Stimulated activated CD4-positive, alpha-beta T cell treated with anti-CD3 and anti-CD28 coated beads, Interleukin-12 subunit alpha, Interleukin-12 subunit beta, amount 100 ng/mL, for 4 hours (primary cell): ENCODE measurements around the gene FRMD4B.
"Not testable (repeated sequence)": the region's sequence is repeated elsewhere in the genome, so short reads cannot be mapped to it uniquely, and the experiment has no call there.

ENCODE experiments used
- DNase-seq: peaks from one replicate; pipeline ENCODE4 v3.0.0-alpha.2; 2020

The FRMD4B gene

DNA sequence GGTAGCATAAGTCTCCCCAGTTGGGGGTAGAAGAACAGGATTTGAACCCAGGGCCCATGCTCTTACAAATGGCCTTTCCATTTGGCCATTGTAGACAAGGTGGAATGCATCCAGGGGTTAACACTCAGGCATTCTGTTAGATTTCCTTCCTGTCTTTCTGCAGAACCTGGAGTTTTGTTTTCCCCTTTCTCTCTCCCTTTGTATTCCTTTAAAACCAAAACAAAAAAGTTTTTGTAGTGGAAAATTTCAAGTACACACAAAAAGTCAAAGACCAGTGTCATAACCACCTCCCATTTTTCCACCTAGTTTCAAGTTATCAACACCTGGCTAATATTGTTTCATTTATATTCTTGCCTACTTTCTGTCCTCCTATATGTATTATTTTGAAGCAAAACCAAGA is 26.0 kb downstream of the FRMD4B start:
- DNase-seq: no peak

DNA sequence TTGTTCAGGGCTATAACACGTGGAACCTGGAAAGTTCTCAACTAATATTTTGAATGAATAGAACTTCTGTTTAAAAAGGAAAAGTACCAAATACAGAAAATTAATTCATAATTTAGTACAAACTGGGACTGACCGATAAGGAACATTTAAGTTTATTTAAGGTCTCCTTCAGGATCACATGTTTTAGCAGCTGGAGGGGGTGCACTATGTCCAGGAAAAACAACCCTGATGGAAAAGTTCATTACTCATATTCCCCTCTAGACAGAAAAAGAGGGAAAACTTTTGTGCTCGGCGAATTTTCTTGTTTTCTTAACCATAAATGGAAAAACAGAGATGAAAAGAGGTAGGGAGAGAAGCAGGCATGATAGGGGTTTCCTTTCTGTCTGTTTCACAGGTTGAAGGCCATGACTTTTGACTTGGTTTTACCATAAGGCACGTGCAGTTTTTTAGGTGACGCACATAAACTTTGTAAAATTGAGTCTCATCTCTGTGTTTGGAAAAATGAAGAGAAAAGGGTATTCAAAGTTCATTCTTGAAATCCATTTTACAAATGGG is 26.5 kb downstream of the FRMD4B start:
- DNase-seq: no peak

DNA sequence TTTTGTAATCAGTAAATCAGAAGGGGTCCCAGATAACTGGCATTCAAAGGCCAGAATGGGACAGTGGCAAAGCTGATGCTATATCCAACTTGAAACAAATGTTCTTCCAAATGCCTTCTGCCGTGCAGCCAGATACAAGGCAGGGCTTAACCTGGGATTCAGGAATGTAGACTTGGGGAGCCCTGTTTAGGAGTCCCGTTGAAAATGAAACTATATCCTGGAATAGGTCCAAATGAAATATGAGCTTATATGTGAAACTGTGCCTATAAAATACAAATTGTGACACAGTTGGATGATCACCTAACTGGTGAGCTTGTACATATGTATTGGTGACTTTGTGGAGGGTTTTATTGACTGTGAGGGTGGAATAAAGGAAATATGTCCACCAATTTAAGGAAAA is 28.7 kb downstream of the FRMD4B start:
- no peak for DNase-seq

DNA sequence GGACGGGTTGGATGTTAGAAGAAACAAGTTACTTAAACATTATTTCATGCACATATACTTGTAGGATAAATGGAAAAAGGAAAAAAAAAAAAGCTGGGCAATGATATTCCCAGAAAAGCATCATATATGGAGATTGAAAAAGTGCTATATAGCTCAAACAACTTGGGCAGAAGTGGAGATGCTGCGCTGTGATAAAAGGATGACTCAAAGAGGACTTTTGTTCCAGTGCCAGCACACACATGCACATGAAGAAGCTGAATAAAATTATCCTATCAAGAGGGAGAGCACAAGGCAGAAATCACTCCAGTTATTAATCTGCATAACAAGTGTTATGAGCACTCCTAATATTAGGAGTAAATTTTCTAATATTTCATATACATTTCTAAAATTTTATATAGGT is 30.9 kb downstream of the FRMD4B start:
- DNase-seq: no peak

DNA sequence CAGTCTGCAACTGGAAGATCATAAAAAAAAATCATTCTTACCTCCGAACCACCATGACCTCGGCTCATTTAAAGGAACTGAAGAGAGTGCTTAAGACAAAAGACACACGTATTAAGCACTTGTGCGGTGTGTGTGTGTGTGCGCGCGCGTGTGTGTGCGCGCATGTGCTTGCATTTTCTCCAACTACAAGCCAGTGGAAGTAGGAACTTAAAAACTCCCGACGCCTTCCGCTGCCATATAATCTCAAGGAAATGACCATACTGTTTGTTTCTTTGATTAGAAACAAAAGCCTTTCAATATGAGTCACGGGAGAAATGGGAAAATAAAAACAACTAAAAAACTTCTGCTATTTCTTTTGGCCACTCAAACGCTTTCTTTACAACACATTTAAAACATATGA is 32.4 kb downstream of the FRMD4B start:
- no peak for DNase-seq

DNA sequence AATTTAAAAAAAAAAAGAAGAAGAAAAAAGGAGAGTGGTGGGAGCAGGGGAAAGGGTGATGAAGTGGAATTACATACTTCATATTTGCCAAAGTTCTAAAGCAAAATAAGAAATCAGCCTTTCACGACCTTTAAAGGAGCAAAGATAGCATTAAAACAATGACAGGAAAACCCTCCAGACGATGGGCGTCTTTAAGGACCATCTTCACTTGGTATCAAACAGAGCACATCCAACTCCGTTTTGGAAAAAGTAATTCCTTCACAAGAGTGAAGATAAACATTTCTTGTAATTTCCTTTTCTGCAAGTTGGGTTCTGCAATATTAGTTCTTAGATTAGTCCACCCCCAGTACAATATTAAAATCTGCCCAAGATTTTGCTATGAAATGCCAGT is 32.8 kb downstream of the FRMD4B start:
- no peak for DNase-seq

DNA sequence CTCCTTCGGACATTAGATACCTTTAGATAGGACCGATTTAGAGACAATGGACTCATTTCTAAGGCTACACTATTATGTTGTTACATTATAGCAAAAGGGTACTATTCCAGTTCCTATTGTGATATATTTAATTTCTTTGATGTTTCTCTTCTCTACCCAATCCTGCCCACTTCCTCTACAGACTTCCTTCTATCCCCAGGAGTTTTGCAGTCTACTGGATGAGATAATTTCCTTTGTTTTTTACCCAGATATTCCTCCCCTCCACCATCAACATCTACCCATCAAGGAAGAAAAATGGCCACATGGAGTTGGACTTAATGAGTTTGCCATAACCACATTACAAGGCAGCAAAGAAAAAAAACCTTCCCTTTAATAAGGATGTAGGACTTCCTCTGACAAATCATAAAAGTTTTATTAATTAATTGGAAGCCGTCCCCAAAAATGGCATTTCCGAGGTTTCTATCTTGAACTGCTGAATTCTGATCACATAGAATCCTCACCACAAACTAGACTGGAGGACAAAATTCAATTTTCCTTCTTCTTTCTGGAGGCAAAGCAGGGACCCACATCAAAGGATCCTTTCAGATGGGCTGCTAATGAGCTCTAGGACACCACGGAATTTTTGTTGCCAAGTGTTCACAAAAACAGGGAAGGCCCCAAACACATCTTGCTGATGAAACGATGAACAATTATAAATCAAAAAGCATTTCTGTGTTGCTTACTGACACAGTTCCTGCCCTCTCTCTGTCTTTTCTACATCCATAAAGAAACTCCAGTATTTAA is 33.4 kb downstream of the FRMD4B start:
- no peak for DNase-seq

DNA sequence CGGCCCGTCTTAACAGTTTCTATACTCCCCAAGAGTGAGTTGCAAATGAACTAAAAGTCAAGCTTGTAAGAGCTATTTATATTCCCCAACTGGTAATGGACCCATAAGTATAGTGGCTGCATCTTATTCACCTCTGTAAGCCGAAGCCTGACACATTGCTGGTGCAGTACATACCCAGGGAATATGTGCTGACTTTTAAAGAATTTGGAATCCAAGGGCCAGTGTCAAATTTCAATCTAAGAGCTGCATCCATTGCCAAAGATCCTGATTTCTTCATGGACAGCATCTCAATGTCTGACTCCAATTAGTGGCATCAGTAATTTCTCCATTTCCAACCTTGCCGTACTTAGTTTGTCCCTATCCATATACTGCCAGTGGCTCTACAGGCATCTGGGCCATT is 42.0 kb downstream of the FRMD4B start:
- DNase-seq: no peak

DNA sequence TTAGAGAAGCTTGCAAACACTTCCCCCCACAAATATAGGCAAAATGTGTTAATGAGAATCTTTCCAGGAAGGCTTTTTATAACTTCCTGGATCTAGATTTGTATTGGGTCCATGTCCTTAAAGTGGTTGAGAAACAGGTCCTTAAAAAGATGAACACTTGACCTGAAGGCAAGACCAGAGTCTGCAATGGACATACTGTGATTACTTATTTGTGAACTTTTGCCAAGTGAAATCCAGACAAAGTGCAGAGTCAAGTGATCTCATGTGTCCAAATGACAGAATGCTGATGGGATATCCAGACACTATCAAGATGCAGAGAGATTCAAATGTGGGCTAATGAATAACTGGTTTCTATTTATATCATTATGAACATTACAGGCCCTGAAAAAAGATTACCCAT is 43.8 kb downstream of the FRMD4B start:
- DNase-seq: no peak

DNA sequence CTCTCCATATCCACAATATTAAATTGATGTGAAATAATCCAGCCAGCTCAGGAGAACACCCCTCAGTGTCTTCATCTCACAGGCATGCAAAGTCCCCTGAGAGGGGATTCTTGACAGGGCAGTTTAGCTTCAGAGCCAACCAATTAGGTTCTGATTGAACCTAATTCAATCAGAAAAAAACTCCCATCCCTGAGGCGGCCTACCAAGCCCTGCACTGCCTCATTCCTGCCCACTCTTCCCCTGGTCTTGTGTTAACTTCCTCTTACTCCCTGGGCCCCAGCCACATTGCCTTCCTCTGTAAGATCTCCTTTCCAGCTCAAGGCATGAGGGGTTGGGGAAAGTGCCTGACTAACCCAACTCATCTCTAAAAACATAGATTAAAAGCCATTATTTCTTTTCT is 46.1 kb downstream of the FRMD4B start:
- DNase-seq: no peak

DNA sequence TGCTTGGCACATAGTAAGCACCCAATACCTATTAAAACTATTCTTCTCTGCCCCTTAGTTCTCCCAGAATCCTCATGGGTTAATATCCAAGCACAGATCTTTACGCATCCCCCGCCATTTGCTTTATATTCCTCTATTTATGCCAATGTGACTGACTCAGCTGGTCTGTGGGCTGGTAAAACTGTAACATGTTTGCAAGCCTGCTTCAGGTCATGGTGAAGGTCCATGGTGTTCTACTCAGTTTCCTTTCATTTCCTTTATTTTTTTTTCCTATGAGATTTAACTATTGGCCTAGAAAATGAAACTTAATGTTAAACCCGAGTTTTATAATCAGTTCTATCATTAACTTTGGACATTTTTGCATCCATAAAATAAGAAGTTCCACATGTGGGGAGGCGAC is 47.0 kb downstream of the FRMD4B start:
- DNase-seq: no peak

DNA sequence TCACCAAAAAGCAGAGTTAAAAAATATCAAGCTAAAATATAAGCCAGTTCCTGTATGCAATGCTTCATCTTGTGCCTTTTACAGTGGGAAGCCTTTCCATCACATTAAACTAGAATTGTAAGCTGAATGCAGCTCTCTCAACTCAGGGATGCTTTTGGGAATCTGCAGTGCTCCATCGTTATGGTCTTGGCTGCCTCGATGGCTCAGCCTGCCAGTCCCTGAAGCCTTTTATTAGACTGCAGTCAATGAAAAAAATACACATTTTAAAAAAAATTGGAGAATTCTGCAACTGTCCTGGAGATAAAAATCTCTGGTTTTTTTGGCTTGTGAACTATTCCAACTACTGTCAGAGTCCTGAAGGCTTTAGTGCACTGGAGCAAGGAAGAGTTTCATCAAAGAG is 53.0 kb downstream of the FRMD4B start:
- no peak for DNase-seq

DNA sequence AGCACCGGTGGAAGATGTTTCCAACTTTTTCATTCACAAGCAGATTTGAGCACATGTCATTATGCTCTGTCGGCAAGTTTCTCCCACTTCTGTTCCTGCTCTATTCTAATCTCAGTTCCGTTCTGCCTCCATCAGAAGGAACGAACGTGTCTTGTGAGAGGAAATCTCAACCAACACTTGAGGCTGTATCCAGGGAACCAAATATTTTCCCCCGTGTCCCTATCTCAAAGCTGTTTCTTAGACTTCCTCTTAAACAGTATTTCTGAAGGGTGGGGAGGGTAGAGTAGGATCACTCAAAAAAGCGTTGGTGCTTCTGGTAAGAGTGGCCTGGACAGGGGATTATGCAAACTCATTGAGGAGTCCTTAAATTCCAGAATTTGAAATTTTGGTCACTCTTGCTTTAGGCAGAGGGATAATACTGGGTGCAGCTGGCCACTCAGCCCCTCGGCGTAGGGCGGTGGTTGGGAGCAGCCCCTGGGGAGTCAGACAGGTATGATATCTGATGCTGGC is 54.9 kb downstream of the FRMD4B start:
- no peak for DNase-seq

DNA sequence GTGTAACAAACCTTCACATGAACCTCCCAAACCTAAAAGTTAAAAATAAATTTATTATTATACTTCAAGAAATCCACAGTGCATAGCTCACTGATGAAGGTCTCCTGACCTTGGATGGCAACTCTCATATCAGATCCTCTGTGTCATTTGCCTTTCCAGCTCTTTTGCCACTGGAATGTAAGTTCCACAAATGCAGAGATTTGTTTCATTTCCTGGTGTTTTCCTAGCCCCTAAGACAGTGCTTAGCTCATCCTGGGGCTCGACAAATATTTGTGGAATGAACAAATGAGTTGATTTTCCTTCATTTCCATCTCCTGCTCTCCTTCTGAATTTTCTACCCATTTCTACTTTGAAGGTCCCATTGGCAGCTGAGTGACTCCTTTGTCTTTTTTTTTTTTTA is 56.0 kb downstream of the FRMD4B start:
- DNase-seq: no peak

DNA sequence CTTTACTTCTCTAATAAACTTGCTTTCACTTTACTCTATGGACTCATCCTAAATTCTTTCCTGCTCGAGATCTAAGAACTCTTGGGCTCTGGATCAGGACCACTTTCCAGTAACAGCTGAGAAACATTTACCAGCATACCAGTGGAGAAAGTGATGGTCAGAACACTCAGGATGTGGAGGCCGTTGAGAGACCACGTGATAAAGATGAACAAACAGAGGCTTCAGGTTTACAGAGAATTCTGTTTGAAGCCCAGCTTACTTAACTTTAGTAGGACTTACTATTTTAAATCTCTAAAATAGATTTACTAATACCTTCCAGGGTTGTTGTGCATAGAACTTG is 57.0 kb downstream of the FRMD4B start:
- no peak for DNase-seq

DNA sequence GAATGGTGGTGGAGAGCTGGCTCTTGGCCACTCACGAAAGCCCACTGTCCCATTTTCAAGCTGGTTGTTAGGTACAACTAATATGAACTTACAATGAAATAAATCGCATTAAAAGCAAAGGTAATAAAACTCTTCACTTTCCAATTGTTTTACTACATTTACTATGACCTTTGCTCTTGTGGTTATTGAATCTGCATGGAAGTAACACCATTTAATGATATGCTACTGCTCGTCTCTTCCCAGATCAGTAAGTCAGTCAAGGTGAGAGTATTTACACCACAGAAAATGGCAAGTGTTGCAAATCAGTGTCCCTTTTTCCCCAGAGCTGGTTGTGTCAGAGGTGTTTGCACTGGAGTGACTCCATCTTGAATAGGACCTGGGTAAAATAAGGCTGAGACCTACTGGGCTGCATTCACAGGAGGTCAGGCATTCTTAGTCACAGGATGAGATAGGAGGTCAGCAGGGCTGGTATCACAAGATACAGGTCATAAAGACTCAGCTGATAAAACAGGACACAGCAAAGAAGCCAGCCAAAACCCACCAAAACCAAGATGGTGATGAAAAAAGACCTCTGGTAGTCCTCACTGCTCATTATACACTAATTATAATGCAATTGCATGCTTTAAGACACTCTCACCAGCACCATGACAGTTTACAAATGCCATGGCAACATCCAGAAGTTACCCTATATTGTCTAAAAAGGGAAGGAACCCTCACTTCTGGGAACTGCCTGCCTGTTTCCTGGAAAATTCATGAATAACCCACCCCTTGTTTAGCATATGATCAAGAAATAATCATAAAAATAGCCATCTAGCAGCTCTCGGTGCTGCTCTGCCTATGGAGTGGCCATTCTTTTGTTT is 57.6 kb downstream of the FRMD4B start:
- no peak for DNase-seq

DNA sequence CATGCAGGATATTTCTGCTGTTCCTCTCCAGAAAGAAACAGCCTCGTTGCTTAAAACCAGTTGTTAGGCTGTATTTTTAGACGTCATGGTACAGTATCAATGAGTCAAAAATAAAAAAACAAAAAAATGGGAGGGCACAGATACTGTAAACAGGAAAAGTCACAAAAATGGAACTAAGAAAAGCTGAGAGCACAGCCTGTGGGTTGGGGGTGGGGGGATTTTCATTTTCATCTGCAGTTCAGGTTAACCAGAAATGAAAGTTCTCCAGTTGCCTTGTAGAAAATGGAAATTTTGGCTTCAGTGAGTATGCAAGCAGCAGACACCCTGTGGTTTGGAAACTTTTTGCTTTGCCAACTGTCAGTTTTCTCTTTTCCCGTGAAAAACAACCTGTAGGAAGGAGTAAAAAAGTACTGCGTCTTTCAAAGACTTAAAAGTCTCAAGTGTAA is 59.0 kb downstream of the FRMD4B start:
- peak; percentile 37 for DNase-seq

DNA sequence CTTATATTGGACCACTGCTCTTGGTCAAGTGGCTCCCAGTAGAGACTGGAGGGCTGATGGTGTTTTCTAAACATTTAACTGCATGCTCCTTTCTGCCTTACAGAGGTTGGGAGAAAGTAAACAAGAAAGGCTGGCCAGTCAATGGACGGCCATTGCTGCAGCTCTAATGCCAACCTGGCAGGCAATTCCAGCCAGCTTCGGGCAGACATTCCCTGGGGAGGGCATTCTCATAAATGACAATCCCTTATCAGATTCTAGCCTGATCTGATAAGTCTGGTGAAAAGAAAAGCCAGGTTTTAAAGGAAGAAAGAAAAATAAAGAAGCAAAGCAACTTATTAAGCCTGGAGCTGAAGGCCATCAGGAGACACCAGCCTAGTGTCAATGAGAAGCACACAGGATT is 60.7 kb downstream of the FRMD4B start:
- no peak for DNase-seq

DNA sequence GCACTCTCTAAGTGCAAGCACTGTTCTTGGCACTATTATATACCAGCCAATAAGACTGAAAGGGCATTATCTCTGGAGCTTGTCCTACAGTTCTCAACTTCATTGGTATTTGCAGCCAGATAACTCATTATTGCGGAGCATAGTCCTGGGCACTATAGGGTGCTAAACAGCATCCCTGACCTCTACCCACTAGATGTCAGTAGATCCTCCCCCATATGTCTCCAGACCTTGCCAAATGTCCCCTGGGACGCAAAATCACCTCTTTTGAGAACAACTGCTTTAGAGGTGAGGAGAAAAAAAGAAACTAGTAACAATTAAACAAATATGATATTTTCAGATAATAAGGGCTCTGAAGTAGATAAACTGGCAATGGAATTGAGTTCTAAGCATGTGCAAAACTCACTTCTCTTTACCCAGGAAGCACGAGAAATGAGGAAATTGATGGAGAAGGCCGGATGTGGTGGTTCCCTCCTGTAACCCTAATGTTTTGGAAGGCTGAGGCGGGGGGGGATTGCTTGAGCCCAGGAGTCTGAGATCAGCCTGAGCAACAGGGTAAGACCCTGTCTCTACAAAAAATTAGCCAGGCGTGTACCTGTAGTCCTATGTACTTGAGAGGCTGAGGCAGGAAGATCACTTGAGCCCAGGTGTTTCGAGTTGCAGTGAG is 61.4 kb downstream of the FRMD4B start:
- DNase-seq: no peak

DNA sequence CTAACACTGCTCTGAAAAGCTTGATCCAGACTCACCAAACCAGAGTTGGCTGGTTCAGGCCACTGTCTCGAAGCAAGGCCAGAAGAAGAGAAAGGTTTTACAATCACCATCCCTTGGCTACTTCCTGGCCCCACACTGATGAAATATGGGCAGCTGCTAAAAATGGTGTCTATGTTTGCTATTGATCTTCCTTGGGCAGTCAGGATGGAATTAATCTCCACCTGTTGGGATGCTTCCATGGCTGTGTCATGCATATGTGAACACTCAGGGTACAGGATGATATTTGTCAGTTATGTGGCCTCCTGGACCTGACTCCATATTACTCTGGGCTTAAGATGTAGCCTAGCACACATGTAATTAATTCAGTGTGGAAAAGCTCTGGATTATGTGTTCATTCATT is 61.9 kb downstream of the FRMD4B start:
- no peak for DNase-seq

DNA sequence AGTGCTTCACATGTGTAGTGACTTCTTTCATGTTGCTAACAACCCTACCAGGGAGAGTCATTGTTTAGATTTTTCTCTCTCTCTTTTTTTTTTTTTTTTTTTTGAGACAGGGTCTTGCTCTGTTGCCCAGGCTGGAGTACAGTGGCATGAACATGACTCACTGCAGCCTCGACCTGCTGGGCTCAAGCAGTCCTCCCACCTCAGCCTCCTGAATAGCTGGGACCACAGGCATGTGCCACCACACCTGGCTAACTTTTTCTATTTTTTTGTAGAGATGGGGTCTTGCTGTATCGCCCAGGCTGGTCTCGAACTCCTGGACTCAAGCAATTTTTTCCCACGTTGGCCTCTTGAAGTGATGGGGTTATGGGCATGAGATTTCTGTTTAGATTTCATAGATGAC is 63.4 kb downstream of the FRMD4B start:
- DNase-seq: not testable (repeated sequence)

DNA sequence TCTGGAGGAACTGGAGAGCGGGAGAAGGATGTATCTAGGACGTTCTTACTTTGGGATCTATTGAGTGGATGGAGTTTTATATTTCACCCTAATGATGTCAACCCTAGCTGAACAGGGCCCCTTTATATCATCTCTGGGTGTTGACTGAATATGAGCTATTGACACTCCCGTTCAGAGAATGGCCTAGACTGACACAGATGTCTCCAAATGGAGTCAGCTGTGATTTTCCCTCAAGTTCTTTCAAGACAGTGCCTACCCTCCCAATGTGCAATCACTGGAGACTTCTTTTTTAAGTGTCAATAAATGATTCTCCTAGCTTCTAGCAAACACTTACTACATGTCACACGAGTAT is 63.8 kb downstream of the FRMD4B start:
- DNase-seq: no peak
